ENCODE data around the gene DRC1. TPM values are rescaled to one million over a fixed set of nuclear protein-coding genes. Genes with fewer than 3 reads are reported as not detected.
A peak's percentile ranks its signal among the peaks of the same experiment; 100 is the strongest.

The DRC1 gene
- total and polyA plus RNA-seq, 2 of the 13 experiments (the other 11 are each of a cell fraction or from before 2014, with no cell fraction given): 0.07 TPM; not detected in 1

- no peak for TF ChIP-seq ZBTB25 (CRISPR knock-in tag; IDR thresholded peaks at IDR 0.05)
- peak; percentile 85 for TF ChIP-seq SALL1 (CRISPR knock-in tag; IDR thresholded peaks at IDR 0.05)
- TF ChIP-seq UBTF (CRISPR knock-in tag; IDR thresholded peaks at IDR 0.05): peak; percentile 38; the same call in 1 of the 2 replicates
- 0 out of 2 replicates have a peak, but pooled peaks have one; percentile 3 for TF ChIP-seq MNT (IDR thresholded peaks at IDR 0.05)
- no peak for TF ChIP-seq GPN1 (CRISPR knock-in tag; IDR thresholded peaks at IDR 0.05; ENCODE audit: borderline replicate concordance)
- 0 out of 2 replicates have a peak, but pooled peaks have one; percentile 28 for TF ChIP-seq ZNF766 (CRISPR knock-in tag; IDR thresholded peaks at IDR 0.05; ENCODE audit: borderline replicate concordance)
- TF ChIP-seq, protein P1, sequence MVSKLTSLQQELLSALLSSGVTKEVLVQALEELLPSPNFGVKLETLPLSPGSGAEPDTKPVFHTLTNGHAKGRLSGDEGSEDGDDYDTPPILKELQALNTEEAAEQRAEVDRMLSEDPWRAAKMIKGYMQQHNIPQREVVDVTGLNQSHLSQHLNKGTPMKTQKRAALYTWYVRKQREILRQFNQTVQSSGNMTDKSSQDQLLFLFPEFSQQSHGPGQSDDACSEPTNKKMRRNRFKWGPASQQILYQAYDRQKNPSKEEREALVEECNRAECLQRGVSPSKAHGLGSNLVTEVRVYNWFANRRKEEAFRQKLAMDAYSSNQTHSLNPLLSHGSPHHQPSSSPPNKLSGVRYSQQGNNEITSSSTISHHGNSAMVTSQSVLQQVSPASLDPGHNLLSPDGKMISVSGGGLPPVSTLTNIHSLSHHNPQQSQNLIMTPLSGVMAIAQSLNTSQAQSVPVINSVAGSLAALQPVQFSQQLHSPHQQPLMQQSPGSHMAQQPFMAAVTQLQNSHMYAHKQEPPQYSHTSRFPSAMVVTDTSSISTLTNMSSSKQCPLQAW (CRISPR knock-in tag; IDR thresholded peaks at IDR 0.05): peak; percentile 19; the same call in 1 of the 2 replicates
- TF ChIP-seq ZNF441 (CRISPR knock-in tag; IDR thresholded peaks at IDR 0.05; ENCODE audit: borderline replicate concordance): peak; percentile 43; the same call in 1 of the 2 replicates
- TF ChIP-seq LCORL (IDR thresholded peaks at IDR 0.05): 0 out of 2 replicates have a peak, but pooled peaks have one; percentile 40
- TF ChIP-seq LCORL (CRISPR knock-in tag; IDR thresholded peaks at IDR 0.05): peak; percentile 90
- TF ChIP-seq ZFP37 (CRISPR knock-in tag; IDR thresholded peaks at IDR 0.05; ENCODE audit: borderline replicate concordance): no peak
- no peak for TF ChIP-seq GMEB2 (CRISPR knock-in tag; IDR thresholded peaks at IDR 0.05; ENCODE audit: low read depth)
These were observed 54.1 kb downstream of the DRC1 start (continued) for GRCh38 chr2:26455670-26456439.
